Progenitor cell of endocrine pancreas (in vitro differentiated cells): ENCODE measurements around the gene C1orf141. TPM values are rescaled to one million over a fixed set of nuclear protein-coding genes. Genes with fewer than 3 reads are reported as not detected.

Experiments
- DNase-seq: peaks from one replicate; pipeline ENCODE4 v3.0.0; 2021; ENCODE audit warnings: low spot score; ENCODE audit not compliant: unreplicated experiment
- H3K27ac Mint-ChIP-seq: 2 replicates; pipeline ENCODE4 v1.8.0; 2021; ENCODE audit warnings: mild to moderate bottlenecking, moderate library complexity, mixed read lengths
- H3K27me3 Mint-ChIP-seq: 2 replicates; pipeline ENCODE4 v1.8.0; 2021; ENCODE audit warnings: mixed read lengths
- H3K36me3 Mint-ChIP-seq: 2 replicates; pipeline ENCODE4 v1.8.0; 2022; ENCODE audit warnings: mixed read lengths; ENCODE audit not compliant: insufficient read depth
- H3K4me1 Mint-ChIP-seq: 2 replicates; pipeline ENCODE4 v1.8.0; 2021; ENCODE audit warnings: low read depth, mixed read lengths
- H3K4me3 Mint-ChIP-seq: 2 replicates; pipeline ENCODE4 v1.8.0; 2021; ENCODE audit warnings: low read depth, mild to moderate bottlenecking, moderate library complexity, mixed read lengths
- H3K9me3 Mint-ChIP-seq: 2 replicates; pipeline ENCODE4 v1.8.0; 2021; ENCODE audit warnings: low read depth, mixed read lengths
- total RNA-seq: library from RNA; stranded (reverse); gene quantifications from 2 replicates; pipeline ENCODE4 v1.2.1, GENCODE V29; 2021
- TF ChIP-seq, protein P1 (sequence below): fragments of 200-600 bp; sonication (generic); IDR thresholded peaks from one replicate; pipeline ENCODE4 v1.5.0; 2021; ENCODE audit warnings: antibody characterized with exemption, mild to moderate bottlenecking; ENCODE audit not compliant: unreplicated experiment

Gene C1orf141
- total RNA-seq, 1 donor from 2014 or later = not detected

DNA sequence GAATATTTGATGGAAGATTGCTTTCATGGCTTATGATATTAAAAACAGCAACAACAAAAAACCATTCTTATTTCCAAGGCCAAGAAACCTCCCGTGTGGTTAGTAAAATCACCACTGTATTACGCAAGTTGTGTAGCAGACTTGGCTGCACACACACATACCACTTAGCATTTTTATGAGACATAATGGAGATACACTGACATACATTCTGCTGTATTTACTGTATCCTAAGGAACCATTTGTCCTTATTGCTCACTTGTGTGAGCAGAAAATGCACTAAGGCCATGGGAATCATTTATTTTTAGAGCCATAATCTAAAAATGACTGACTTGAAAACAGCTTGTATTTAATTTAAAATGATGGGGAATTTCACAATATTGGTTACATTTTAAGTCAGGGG is 584 bp upstream of the C1orf141 start:
- H3K27me3 Mint-ChIP-seq = no peaks in the 10 kb centered on the region
- TF ChIP-seq, protein P1, sequence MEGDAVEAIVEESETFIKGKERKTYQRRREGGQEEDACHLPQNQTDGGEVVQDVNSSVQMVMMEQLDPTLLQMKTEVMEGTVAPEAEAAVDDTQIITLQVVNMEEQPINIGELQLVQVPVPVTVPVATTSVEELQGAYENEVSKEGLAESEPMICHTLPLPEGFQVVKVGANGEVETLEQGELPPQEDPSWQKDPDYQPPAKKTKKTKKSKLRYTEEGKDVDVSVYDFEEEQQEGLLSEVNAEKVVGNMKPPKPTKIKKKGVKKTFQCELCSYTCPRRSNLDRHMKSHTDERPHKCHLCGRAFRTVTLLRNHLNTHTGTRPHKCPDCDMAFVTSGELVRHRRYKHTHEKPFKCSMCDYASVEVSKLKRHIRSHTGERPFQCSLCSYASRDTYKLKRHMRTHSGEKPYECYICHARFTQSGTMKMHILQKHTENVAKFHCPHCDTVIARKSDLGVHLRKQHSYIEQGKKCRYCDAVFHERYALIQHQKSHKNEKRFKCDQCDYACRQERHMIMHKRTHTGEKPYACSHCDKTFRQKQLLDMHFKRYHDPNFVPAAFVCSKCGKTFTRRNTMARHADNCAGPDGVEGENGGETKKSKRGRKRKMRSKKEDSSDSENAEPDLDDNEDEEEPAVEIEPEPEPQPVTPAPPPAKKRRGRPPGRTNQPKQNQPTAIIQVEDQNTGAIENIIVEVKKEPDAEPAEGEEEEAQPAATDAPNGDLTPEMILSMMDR = no peak
- H3K9me3 Mint-ChIP-seq = peaks cover 3% of the 10 kb centered on the region
- peaks cover 38% of the 10 kb centered on the region for H3K4me1 Mint-ChIP-seq
- H3K4me3 Mint-ChIP-seq = no peak overlapping the region
- no peak for DNase-seq
- no peak overlapping the region for H3K27ac Mint-ChIP-seq
- peaks cover 2% of the 10 kb centered on the region for H3K36me3 Mint-ChIP-seq

DNA sequence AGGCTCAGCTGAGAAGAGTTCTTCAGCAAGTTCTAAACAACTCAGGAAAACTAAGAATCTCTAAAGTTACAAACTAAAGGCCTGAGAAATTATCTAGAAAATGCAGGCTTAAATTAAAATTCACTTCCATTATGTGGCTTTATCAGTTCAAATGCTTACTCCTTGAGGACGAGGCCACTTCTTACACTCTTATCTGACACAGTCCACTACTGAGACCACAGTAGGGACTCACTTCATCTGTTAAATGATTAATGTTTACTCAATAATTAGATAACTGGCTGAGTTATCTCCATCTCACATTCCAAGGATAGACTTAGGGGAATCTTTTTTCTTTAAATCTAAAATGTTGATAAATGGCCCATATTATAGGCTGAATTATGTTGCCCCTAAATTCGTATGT is 1.6 kb downstream of the C1orf141 start:
- TF ChIP-seq, protein P1 = no peak
- H3K27ac Mint-ChIP-seq = no peak overlapping the region
- no peak for DNase-seq
- peaks cover 2% of the 10 kb centered on the region for H3K36me3 Mint-ChIP-seq
- no peaks in the 10 kb centered on the region for H3K27me3 Mint-ChIP-seq
- H3K9me3 Mint-ChIP-seq = peaks cover 3% of the 10 kb centered on the region
- H3K4me1 Mint-ChIP-seq = peaks cover 23% of the 10 kb centered on the region
- no peak overlapping the region for H3K4me3 Mint-ChIP-seq

DNA sequence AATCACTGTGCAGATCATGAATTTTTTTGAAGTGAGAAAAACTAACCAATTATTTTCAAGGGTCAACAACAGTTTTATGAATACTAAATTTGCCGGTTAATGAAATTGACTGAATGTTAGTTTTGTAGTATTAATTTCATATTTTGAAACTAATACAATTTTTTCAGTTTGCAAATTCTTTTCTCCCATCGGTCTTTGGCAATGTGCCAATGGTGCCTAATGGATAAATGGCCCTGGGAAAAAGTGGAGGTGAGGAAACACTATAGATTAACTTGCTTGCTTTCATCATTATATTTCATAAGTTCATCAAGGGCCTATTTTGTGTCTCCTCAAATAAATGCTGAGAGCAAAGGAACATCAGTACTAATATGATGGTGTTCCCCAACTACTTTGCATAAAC is 4.1 kb downstream of the C1orf141 start:
- Mint-ChIP-seq H3K9me3 (peaks cover 3% of the 10 kb centered on the region), H3K36me3 (peaks cover 2% of the 10 kb centered on the region), H3K4me1 (peaks cover 14% of the 10 kb centered on the region), H3K27ac (no peak overlapping the region), H3K27me3 (no peaks in the 10 kb centered on the region), H3K4me3 (no peak overlapping the region)
- TF ChIP-seq, protein P1 = no peak
- DNase-seq = no peak

DNA sequence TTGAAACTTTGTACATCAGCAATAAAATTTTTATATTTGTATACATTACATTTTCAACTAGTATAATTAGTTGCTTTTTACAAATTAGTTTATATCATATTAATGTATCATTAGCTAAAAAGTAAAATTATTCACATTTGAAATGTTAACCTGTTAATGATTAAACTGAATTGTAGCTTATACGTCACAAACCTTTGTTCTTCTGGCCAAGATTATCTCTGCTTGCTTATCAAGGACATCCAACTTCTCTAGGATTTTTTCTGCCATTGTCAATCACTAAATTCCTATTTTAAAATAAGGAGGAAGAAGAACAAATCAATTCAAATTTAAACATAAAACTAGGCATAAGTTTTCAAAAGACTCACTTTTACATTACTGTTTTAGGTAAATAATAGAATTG is 7.8 kb downstream of the C1orf141 start:
- H3K27me3 Mint-ChIP-seq = no peaks in the 10 kb centered on the region
- TF ChIP-seq, protein P1 = no peak
- no peak overlapping the region for H3K4me3 Mint-ChIP-seq
- H3K9me3 Mint-ChIP-seq = peaks cover 3% of the 10 kb centered on the region
- no peak overlapping the region for H3K27ac Mint-ChIP-seq
- DNase-seq = no peak
- peaks cover 2% of the 10 kb centered on the region for H3K4me1 Mint-ChIP-seq
- no peaks in the 10 kb centered on the region for H3K36me3 Mint-ChIP-seq

DNA sequence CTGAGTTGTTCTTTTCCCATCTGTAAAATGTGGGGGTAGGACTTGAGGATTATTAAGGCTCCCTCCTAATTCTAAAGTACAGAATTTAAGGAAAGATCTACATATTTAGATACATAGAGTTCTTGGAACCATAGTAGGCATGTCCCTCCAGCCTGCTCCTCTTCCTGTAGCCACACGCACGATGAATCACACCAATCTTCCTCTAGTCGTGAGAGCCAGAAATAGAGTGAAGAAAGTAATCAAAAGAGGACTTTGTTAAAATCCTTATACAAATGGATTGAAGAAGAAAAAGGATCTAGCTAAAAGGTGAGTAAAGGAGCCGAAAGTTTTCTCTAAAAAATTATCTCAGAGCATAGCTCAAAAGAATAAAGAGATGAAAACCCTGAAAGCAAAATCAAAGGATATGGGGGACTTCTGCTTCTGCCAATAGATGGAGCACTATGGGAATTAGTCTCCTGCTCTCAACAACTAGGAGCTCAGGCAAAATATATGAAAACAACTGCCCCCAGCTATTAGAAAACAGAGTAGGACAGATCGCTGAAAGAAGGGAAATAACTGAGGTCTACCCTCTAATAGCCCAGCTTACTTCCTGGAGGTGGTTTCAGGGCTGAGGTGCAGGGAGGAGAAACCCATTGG is 8.5 kb downstream of the C1orf141 start:
- Mint-ChIP-seq H3K27ac (no peak overlapping the region), H3K4me1 (peaks cover 2% of the 10 kb centered on the region), H3K27me3 (no peaks in the 10 kb centered on the region), H3K9me3 (peaks cover 2% of the 10 kb centered on the region), H3K36me3 (no peaks in the 10 kb centered on the region), H3K4me3 (no peak overlapping the region)
- DNase-seq = no peak
- TF ChIP-seq, protein P1 = no peak
